Measurements from ENCODE around the gene MED27.

Gene MED27

GRCh38 chr9:131845305-131846298, 234.1 kb downstream of the MED27 start:
- DNase-seq, result no peak

GRCh38 chr9:131844745-131845118, 234.9 kb downstream of the MED27 start:
- DNase-seq, result no peak

GRCh38 chr9:131843989-131844744, 235.5 kb downstream of the MED27 start:
- DNase-seq, result no peak

- DNase-seq, result no peak
Observed at GRCh38 chr9:131841765-131842318, 237.8 kb downstream of the MED27 start.

GRCh38 chr9:131840751-131841702, 238.6 kb downstream of the MED27 start:
- DNase-seq, result no peak

GRCh38 chr9:131840220-131840619, 239.4 kb downstream of the MED27 start:
- DNase-seq, result no peak

- no peak for DNase-seq
Observed at GRCh38 chr9:131839281-131840084, 240.2 kb downstream of the MED27 start.

- no peak for DNase-seq
Observed at GRCh38 chr9:131838530-131839280, 241.0 kb downstream of the MED27 start.

- DNase-seq, result no peak
Observed at GRCh38 chr9:131837836-131838235, 241.8 kb downstream of the MED27 start.

- peak; percentile 17 for DNase-seq
Observed at GRCh38 chr9:131837316-131837715, 242.4 kb downstream of the MED27 start.

- DNase-seq, result no peak
Observed at GRCh38 chr9:131836607-131837315, 242.9 kb downstream of the MED27 start.

GRCh38 chr9:131836021-131836420, 243.6 kb downstream of the MED27 start:
- no peak for DNase-seq

GRCh38 chr9:131835151-131835910, 244.3 kb downstream of the MED27 start:
- DNase-seq, result no peak

GRCh38 chr9:131834721-131835120, 244.9 kb downstream of the MED27 start:
- no peak for DNase-seq

GRCh38 chr9:131833906-131834305, 245.8 kb downstream of the MED27 start:
- DNase-seq, result no peak

- no peak for DNase-seq
Observed at GRCh38 chr9:131833083-131833482, 246.6 kb downstream of the MED27 start.

- no peak for DNase-seq
Observed at GRCh38 chr9:131831380-131832165, 248.1 kb downstream of the MED27 start.

GRCh38 chr9:131827821-131828369, 251.8 kb downstream of the MED27 start:
- DNase-seq, result no peak
